Measurements from ENCODE around the gene ZNF277.

ZNF277 gene

DNA sequence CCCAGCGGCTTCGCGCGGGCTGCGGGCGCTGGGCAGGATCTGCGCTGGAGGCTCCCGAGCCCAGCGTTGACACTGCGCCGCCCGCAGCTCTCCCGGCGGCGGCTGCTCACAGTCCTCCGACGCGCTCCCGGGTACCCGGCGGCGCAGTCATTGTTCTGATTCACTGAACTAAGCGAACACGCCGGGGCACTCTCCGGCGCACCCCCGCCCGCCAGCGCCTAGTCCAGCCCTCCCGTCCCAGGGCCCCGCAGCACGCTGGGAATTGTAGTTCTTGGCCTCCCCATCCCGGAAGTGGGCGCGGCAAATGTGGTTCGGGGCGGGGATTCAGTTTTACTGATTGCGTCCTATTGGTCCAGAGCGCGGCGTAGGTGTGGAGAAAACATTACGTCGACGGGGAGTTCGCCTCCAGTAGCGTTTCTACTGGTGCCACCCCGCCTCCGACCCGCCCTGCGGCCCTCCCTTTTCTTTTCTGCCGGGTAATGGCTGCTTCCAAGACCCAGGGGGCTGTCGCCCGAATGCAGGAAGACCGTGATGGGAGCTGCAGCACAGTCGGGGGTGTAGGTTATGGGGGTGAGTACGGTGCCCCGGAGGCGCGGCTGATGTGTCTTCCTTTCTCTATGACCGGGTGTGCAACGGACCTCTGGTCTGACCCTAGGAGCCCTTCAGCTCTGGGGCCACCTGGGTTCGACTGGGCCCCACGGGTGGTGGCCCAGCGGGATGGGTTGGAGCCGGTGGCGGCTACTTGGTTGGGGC, at the start of gene ZNF277, which contains the start of gene DOCK4:
Gene ZNF277 (plus strand): TSS at position 458 of the 753 bp plus-strand sequence. CDS start 22 bp downstream, at position 480.
Gene DOCK4 (minus strand): TSS at position 162 of the 753 bp plus-strand sequence. CDS start 261 bp downstream, outside the sequence.
- peak; percentile 98 for DNase-seq

GRCh38 chr7:112157072-112157471, 49.4 kb upstream of the ZNF277 start:
- DNase-seq: peak; percentile 34 to 37

DNA sequence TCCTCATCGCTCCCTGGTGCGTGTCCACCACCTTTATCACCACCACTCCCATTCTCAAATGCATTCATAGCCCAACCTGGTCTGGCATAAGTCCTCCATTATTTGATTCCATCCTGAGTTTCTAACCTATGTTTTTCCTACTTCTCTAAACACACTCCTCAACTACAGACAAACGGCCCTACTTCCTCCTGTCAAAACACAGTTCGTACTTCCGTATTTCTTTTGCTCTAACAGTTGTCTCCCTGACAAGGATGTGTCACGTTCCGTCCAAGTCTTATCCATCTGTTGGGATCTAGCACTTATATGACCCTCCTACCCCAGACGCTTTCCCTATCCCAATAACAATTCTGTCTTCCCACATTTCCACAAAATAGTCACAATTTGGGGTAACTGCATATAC, 47.1 kb upstream of the ZNF277 start:
- DNase-seq: peak; percentile 91 to 92

DNA sequence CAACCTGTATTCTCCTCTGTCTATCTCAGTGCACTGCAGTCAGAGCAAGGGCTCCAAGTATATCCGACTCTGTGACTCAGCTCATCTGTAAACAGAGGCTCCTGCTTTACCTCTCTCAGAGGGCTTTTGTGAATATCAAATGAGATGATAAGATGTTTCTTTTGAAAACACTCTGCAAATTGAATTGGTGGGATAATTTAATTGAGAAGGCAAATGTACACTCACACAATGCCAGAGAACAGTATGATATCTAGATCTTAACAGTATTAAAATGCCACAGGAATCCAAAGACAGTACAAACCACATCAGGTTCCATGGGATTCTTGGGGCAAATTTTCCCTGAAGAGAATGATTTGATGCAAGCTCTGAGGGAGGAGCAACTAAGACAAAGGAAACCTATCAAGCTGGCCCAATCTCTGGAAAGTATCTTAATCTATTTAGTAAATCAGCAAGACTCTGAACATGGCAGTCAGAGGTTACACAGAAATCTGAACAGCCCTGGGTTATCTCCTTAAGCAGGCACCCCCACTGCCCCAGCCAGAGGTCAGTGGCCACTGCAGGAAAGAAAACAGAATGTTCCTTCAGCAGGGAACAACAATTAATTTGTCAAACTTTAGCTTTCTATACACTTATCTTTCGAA, 46.2 kb upstream of the ZNF277 start:
- no peak for DNase-seq

- no peak for DNase-seq
These were observed 45.7 kb upstream of the ZNF277 start for GRCh38 chr7:112160771-112161150.

DNA sequence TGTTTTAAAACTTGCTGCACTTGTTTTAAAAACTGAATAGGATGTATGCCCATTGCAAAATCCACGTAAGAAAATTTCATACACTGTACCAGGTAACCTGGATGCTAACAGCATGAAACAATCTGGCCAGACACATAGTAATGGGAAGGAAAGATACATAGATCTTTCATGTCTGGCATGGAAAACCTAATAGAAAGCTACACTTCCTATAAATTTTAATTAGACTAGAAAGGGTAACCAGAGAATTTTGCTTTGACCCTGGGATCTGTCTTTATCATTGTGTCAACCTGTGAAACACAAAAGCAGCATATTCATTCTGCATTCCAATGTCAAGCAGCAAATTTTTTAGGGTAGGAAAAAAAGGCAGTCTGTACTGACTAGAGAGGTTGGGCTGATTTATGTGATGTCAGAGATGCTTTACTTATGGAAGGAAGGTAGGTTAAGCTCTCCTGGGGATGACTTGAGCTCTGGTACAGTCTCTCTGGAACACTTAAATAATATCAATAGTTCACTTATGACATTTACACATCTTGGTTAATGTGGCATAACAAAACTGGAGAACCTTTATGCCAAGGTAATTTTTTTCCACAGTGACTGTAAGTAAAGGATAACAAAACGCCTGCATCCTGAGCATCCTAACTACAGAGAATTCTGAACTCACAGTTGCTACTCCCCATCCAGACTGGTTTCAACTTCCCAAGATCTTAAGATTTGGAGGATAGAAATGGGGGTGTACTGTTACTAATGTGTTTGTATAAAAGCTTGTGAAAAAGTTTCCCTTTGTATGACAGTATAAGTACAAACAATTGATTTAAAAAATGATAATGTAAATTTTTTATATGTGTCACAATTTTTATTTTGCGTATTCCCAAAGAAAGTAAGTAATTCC, 45.0 kb upstream of the ZNF277 start:
- no peak for DNase-seq

- peak; percentile 30 to 37 for DNase-seq
These were observed 44.2 kb upstream of the ZNF277 start for GRCh38 chr7:112162142-112162766.

DNA sequence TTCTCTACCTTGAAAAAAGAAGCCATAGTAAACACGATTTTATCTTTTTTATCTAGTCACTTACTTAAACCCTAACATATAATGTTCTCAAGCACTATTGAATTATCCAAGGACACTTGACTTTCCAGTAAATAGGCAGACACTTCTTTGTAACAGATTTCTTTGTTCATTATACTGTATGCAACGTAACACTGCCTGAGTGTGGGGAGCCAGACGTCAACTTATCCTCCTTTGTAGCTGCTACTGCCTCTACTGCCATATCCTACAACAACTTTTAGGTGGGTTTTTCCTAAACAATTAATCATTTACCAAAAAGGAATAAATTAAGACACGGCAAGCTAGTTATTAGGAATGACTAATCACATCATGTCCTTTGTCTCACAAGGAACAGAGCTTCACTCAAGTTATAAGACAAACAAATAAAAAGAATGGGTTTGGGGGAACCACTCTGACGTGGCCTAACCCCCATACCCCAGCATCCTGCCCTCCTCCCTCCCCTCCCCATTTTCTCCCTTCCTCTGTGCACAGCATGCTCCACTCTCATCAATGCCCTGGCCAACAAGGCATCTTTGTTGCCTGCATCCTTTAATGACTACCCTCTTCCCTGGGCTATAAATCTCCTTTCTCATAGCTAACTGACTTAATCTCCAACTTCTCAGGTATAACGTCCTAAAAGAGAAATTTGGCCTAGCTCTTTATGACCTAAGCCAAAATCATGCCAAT, 43.5 kb upstream of the ZNF277 start:
- DNase-seq: no peak

GRCh38 chr7:112167147-112167546, 39.3 kb upstream of the ZNF277 start:
- DNase-seq: no peak

DNA sequence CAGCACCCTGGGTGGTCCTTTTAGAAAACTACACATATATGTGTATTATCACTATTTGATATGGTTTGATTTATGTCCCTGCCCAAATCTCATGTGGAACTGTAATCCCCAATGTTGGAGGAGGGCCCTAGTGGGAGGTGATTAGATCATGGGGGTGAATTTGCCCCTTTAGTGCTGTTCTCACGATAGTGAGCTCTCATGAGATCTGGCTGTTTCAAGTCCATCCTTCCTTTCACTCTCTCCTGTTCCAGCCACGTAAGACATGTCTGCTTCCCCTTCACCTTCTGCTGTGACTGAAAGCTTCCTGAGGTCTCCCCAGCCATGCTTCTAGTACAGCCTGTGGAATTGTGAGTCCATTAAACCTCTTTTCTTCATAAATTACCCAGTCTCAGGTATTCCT, 37.6 kb upstream of the ZNF277 start:
- DNase-seq: no peak

GRCh38 chr7:112171673-112172072, 34.8 kb upstream of the ZNF277 start:
- no peak for DNase-seq

GRCh38 chr7:112172870-112173567, 33.5 kb upstream of the ZNF277 start:
- DNase-seq: no peak

GRCh38 chr7:112173568-112173905, 33.0 kb upstream of the ZNF277 start:
- no peak for DNase-seq

GRCh38 chr7:112174192-112174591, 32.3 kb upstream of the ZNF277 start:
- no peak for DNase-seq

GRCh38 chr7:112176241-112176640, 30.3 kb upstream of the ZNF277 start:
- DNase-seq: no peak

DNA sequence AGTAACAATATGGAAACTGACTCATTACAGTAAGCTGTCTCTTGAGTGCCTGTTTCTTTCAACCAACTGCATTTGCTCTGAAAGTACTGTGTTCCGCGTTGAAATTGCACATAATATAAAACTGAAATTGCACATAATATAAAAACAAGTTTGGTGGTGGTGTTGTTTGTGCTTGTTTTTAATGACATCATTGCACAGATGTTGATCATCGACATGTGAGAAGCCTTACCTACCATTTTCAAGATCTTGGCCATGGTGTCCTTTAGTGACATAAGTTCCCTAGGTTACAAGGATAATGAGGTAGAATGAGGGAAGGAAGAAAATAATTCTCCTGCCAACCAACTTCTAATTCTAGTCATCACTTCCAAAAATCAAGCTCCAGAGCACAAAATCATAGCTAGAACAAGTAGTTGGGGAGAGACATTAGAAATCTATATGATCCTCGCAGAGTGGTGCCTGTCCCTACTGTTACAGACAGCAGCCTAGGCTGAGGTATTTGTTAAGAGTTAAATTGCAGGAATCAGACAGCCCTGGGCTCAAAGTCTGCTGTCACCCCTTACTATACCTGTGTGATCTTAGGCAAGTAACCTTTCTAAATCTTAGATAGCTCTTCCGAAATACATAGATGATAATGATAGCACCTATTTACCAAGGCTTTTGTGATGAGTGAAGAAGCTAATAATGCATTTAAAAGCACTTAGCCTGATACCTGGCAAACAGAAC, 29.6 kb upstream of the ZNF277 start:
- no peak for DNase-seq

DNA sequence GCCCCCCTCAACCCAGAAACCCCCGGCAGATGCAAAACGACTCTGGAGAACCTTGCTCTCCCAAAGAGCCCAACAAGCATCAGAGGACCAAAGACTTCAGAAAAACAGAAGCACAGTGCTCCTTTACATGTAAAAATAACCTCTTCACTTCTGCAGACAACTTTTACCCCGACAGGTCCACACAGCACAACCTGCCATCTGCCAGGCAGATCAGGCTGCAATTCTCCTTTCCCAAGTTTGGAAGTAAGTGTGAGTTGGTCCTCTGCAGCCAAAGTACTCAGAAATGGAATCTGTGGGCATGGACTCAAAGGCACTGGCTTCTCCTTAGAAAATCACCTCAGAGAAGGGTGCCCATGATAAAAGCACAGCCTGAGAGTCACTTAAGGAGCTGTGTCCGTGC, 26.3 kb upstream of the ZNF277 start:
- no peak for DNase-seq

- no peak for DNase-seq
These were observed 23.7 kb upstream of the ZNF277 start for GRCh38 chr7:112182749-112183148.

DNA sequence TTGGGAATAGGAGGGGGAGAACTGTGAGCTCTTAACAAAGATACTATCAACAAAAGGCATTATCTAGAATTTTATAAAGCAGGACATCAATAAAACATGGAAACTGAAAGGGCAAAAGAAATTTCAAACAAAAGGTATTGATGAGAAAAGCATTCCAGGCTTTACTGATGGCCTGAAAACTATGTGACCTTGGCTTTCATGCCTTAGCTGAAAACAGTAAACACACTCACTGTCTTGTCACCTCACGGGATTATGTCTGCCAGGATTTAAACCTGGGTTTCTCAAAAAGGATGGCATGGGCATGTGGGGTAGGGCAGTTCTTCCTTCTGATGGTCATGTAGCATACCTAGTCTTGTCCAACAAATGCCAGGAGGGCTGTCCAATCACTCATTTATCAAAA, 23.2 kb upstream of the ZNF277 start:
- no peak for DNase-seq

DNA sequence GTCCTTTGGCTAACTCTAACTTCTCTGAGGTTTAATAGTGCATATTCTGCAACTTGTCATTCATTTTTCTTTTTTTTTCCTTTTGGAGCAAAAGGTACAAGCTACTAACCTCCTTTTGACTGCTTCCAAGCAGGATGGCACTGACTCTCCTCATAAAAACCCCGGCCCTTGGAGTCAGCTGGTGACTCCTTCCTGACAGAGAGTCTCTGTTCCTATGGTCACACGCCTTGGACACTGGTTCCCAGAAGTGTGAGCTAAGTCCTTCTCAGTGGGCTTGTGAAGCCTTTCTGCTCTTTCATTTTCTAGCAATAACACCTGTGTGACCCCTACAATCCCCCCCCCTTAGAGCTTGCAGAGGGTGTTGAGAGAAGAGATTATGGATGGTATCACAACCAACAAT, 22.0 kb upstream of the ZNF277 start:
- DNase-seq: no peak

Measured in Kasumi-1 (cell line).